HG03565 (cell line): ENCODE data around the gene UXT.

Experiments
- ATAC-seq: cut with Tn5 transposase; IDR thresholded peaks from one replicate; pipeline ENCODE4 v1.9.1; 2021; ENCODE audit warnings: mild to moderate bottlenecking, moderate library complexity; ENCODE audit not compliant: unreplicated experiment

The UXT gene

DNA sequence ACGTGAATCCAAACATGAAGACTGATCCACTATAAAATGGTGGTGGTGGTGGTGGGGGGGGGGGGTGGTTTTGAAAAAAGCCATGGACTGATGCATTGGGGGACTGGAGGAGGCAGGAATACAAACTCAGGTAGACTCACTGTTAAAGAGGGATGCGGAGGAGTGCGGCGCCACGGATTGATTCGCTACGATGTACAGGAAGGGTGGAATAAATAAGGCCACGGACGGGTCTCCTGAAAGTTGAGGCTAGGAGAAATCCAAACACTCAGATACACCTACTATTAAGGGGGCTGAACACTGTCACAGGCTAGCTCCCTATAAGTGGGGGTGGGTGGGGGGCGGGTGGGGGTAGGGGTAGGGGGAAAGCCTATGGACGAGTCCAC lies 9.2 kb downstream of the UXT start:
- no peak for ATAC-seq

DNA sequence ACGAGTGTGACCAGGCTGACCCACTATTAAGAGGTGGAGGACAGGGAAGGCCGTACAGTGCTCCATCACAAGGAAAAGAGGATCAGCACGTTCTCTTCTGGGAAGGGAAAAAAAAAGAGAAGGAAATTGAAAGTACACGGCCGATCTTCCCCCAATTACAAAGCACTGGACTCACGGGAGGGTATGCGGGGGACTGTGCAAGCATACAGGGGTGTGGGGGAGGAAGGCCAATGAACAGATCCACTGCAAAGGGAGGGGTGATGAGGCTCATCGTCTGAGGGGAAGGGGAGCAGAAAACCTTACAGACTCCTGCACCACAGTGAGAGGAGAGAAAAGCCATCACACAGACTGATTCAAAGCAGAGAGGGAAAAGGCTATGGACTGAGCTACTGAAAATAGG lies 9.7 kb downstream of the UXT start:
- ATAC-seq, result no peak

DNA sequence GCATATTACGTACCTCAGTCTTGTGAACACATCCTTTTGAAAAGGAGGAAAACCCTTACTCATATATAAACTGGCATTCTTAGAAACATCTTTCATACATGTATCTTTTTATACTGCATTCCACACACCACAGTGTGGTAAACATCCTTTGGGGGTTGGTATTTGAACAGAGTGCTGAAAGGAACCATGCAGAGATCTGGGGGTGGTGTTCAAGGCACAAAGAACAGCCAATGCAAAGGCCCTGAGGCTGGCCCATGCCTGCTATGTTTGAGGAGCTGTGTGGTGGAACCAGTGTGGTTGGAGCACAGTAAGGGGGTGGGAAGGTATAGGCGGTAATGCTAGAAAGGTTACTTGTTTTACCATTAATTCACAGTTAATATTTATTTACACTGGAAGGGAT lies 10.6 kb downstream of the UXT start:
- no peak for ATAC-seq

DNA sequence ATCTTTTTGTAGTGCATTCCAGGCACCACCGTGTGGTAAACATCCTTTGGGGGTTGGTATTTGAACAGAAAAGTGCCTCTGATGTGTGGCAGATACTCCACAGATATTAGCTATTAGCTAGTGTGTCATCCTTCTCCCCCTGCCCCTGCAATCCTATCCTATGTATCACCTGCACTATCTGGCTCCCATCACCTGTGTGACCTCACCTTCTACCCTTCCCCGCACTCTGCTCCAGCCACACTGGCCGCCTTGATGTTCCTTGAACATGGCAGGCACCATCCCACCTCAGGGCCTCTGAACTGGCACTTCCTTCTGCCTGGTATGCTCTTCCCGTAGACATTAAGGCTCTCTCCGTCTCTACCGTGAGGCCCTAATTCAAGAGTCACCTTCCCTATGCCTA lies 12.3 kb downstream of the UXT start:
- no peak for ATAC-seq

DNA sequence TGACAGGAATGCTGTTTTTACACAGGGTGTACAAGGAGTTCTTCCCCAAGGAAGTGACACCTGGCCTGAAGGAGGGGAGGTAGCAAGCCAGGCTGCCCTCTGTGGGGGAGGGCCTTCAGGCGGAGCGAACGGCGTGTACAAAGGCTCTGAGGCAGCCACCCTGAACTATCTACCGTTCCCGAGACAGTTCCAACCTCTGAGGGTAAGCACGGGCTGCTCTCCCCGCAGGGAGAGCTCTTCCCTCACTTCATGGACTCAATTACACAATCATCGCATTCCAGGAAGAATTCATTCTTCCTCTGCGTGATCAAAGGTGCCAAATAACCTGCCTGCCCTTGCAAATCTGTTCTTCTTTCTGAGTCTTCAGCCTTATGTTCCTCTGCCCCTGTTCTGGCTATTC lies 13.4 kb downstream of the UXT start:
- no peak for ATAC-seq

DNA sequence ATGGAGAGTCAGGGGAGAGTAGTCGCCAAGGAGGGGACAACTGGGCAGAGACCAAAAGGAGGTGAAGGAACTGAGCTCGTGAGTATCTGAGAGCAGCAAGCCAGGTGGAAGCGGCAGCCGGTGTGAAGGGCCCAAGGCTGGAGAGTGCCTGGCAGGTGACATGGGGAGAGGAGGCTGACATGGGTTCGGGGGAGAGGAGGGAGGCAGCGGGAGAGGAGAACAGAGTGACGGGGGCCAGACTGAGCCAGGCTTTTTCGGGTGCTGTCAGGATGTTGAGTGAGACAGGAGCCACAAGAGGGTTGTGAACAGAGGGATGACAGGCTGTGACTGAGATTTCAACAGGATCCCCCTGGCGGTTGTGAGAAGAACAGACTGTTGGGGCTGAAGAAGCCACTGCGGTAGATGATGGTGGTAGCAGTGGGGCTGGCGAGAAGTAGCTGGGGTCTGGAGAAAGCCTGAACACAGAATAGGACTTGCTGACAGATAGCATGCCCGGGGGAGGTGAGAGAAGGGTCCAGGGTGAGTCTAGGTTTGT lies 14.4 kb downstream of the UXT start:
- no peak for ATAC-seq

DNA sequence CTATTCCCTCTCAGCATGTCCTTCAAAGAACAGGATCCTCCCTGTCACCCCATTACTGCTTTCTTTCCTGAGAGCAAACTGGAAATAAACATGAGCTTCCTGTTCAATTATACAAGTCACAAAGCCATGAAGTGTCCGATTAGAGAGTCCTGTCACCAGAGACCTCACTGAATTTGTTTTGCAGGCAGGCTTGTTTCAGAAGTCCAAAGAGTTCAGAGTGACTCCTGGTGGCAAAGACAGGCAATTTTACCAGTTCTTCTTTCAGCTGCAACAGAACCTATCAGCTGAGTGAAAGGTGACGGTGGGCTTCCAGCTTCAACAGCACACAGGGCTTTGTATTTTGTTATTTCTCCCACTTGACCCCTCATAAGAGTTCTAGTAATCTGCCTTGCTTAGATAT lies 15.1 kb downstream of the UXT start:
- no peak for ATAC-seq

DNA sequence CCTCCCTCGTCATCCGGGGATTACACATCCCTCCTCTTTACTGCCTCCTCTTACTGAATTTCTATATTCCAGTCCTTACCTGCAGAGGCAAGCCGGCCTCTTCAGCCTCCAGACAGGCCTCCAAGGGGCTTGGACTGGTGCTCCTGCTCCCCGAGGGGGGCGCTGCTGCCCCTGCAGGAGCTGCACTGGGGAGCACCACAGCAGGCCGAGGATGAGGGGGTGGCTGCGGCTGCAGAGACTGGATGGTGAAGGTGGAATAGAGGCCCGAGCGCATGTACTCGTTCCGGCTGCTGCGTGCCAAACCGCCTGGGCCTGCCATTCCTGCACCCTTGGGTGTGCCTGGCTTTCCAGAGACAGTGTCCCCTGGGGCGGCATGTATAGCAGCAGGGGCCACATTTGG lies 20.2 kb downstream of the UXT start:
- no peak for ATAC-seq

DNA sequence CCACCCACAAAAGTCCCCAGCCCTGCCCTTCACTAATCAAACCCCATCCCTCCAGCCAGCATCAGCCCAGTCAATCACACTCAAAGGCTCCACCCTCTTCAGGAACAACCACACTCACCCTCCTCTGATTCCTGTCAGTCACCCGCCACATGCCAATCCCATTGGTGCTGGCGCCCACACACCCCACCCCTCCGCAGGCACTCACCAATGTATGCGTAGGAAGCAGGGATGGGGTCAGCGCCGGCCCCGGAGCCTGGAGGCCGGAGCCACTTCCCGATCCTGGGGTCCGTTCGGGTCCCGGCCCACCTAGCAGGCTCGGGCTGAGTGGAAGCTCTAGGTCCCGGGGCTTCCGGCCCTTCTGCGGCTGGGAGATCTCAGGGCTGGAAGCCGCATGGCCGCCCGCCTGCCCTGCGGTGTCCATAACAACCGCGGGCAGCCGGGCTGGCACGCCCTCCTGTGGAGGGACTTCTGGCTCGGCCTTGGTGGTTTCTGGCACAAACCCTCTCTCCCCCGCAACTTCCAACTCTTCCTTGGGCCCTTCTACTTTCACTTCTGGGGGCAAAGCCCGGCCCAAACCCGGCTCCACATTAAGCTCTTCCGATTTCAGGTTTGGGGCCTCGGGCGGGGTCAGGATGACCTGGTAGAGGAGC lies 21.3 kb downstream of the UXT start:
- ATAC-seq, result no peak

DNA sequence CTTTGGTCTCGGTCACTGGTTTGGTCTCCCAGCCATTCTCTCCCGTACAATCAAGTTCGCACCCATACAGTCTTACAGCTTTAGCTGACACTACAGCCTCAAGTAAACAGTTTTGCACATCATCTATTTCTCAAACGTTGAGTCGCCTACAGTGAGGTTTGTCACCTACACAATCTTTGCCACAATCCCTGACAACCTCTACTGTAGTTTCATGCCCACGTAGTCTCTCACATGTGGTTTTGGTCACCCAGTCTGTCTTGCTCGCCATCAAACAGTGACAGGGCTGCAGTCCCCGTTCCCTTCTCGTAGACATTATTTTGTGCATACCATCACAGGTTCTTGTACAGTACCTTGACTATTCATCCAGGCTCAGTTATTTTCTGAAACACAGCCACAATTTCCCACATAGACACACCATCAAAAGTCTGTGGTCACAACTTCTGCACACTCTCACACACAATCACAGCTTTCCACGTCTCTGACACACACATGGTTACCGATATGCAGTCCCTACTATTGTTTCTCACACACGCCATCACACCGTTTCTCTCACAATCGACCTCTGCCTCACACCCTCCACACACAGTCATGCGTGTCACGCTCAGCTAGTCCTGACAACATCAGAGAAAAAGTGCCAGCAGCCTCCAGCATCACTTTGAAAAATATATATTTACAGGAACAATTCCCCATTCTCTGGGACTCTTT lies 24.0 kb downstream of the UXT start:
- ATAC-seq, result no peak

DNA sequence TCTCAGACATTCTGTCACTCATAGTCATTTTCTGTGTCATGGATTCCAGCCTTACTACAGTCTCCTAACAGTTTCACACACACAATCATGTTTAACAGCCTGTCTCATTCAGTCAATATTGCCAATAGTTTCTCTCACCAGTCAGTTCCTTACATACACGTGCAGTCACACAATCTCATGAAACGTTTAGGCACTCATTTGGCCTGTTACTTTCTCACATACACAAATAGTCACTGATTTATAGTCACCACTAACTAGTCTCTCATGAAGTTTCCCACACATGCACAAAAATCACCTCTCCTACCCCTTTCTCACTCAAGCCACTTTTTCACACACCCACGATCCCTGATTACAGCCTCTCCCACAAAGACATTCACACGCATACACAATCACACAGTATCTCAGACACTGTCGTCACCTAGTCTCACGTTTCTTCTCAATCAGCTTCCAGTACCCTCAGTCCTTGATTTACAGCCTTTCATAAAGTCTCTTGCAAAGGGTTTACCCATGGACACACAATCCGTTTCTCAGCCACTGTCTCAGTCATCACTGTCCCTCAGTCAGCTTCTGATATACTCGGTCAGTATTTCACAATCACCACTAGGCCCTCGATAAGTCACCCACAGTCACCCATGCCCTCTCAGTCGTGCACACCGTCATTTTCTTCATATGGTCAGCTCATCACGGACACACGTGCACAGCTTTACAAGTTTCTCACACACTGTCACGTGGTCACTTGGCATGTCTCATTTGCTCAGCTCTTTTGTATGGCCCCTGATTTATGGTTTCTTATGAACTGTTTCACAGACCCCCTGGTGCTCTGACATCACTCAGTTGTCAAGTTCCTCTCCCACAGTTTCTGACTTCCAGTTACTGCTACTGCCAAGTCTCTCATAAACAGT lies 25.0 kb downstream of the UXT start:
- no peak for ATAC-seq

DNA sequence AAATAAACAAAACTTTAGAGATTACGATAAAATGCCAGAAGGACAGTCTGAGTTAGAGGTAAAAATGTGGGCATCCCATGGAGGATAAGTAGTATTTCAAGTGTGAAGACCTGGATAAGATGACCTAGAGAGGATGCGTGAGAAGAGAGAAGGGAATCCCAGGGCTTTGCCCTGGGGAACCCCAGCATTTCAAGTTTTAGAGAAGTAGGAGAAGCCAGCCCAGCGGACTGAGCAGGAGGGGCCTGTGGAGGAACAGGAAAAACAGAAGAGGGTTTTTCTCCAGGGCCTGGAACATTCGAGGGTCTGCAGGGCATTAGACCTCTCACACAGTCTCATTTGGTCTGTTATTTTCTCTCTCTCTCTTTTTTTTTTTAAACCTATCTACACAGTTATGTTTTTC lies 26.3 kb downstream of the UXT start:
- ATAC-seq, result no peak

DNA sequence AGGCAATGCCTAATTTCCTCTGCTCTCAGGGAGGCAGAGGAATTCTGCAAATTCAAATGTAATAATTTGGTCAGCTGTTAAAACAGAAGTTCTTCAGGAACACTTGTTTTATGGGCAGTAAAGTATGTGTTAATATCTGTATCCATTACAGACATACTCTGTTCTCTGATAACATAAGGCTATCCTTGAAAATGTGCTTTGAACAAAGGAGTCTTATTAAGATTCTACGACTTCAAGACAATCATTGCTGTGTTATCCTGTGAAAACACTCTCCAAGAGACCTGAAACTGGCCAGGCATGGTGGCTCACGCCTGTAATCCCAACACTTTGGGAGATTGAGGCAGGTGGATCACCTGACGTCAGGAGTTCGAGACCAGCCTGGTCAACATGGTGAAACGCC lies 27.3 kb downstream of the UXT start:
- no peak for ATAC-seq

DNA sequence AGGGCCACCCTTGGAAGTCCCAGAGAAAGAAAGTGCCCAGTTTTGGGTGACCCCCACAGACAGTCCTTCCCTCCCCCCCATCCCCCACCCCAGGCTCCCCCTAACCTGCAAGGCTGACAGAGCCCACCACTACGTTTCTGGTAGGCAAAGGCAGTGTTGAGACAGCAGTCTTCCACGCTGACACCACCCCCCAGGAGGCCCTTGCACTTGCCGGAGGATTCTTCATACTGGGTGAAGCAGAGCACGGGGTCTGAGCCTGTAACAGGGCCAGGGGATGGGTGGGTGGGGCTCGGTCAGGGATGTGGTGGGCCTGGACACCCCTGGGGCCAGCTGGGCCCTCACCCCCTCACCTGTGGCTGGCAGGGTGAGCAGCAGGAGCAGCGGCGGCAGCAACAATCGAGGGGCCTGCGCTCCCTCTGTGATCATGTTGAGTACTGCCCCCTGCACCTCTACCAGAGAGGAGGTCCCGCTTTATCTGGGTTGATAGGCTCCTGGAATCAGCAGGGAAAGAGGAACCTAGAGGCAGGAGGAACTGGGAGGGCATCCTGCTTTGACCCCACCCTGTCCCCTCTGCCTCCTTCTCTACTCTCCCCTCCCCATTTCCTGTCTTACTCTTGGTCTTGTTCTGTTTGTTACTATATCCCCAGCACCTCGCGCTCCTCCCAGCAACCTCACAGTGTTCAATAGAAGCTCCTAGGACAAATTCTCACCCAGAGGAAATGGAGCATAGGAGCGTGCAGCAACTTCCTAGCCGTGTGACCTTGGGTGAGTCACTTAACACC lies 29.4 kb downstream of the UXT start, which contains the start of gene CFP:
Gene CFP, minus strand, starts transcription at position 512 of the 782 bp plus-strand sequence. Its CDS starts 86 bp downstream, at position 426.
- ATAC-seq, result no peak

DNA sequence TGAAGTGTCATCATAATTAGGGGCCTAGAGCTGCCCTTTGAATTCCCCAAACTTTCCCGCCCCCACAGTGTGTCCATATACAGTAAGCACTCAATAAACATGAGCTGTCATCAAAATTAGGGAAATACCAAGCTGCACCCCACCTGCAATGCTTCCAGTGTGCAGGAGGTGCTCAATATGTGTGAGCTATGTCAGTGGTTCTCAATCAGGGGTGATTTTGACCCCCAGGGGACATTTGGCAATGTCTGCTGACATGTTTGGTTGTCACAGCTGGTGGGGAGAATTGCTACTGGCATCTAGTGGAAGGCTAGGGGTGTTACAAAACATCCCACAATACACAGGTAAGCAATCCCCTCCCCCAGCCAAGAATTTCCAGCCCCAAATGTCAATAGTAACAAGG lies 30.0 kb downstream of the UXT start:
- ATAC-seq, result no peak

DNA sequence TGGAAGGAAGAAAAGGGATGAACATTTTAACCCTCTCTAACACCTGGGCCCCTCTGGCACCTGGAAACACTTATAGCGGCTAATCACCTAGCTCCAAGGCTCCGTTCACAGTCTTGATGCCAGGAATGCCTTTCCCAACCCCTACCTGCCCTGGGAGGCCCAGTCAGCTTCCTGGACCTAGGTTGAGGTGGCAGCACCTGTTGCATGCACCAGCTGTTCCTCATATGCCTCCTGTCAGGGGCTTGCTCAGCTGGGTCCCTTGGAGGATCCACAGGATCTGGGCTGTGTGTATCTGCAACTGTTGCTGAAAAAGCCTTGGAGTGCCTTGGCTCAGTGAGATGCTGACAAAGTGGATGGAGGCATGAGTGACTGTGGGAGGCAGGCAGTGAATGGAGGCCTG lies 33.6 kb downstream of the UXT start:
- no peak for ATAC-seq

DNA sequence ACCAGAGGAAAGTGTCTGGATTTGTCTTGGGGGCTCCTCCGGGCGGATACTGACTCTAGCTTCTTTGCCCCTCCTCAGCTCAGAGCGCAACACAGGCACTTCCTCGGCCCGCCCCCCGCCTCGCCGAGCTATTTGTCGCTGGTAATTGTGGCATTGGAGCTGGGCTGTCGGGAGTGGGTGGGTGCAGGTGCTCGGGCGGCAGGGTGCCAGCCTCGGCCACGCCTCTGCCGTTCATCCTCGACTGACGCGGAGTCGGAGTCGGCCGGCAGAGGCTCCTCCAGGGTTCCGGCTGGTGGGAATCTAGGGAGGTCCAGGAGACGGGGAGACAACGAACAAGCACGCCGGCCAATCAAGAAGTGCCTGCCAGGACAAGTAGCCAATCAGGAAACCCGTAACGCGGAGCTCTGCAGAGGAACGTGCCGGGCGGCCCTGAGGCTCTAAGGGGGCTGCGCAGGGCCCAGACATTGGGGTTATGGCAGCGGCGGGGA lies 35.4 kb downstream of the UXT start:
- no peak for ATAC-seq

DNA sequence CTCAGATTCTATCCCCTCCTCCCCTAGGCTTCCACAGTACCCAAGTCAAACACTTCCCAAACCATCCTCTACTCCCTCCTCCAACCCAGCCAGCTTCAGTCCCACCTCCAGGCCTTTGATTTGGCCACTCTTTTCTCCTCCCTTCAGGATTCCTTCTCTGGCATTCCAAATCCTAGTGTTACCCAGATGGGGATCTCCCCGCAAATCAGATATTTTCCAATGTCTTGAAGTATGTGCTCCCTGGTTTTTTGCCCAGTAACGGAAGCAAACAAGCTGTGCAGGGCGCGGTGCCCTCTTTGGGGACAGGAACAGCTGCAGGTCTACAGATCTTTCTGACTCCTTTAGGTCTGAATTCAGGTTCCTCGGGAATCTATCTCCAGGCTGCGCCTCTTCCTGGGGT lies 37.1 kb downstream of the UXT start:
- ATAC-seq, result no peak

DNA sequence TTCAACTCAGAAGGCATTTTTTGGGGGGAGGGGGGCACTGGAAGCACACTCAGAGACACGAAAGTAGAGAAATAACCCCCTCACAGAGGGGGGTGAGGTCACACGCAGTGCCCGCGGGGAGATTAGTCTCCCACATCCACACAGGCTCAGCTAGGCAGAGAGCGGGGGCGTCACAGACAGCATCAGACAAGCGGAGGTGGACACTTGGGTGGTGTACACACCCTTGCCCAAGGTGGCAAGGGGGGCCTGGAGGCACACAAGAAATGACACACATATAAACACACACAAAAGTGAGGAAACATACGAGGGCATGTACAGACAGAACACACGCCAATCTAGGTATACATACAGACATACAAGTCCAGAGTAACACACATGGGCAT lies 38.7 kb downstream of the UXT start:
- no peak for ATAC-seq

DNA sequence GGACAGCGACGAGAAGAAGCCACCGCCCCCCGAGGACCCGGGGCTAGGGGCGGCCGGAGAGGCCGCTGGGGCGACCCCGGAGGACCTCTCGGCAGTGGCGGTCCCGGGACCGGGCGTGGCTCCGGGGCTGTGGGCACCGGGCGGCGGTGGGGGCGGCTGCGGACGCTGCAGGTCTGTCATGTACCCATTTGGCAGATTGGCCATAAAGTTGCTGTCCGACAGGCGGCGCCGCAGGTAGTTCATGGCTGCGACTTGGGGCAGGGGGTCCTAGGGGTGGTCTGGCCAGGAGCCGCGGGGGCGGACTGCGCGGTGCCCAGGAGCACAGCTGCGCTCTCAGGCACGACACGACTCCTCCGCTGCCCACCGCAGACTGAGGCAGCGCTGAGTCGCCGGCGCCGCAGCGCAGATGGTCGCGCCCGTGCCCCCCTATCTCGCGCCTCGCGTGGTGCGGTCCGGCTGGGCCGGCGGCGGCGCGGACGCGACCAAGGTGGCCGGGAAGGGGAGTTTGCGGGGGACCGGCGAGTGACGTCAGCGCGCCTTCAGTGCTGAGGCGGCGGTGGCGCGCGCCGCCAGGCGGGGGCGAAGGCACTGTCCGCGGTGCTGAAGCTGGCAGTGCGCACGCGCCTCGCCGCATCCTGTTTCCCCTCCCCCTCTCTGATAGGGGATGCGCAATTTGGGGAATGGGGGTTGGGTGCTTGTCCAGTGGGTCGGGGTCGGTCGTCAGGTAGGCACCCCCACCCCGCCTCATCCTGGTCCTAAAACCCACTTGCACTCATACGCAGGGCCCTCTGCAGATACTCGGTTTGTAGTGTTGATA lies 39.3 kb downstream of the UXT start, which contains the start of gene SYN1:
Gene SYN1, minus strand, starts transcription at position 372 of the 817 bp plus-strand sequence. Its CDS starts 129 bp downstream, at position 243.
- peak; percentile 78 for ATAC-seq
